Activated T-helper 1 cell treated with Interleukin-2 at 50 U/mL for 16 hours (primary cell): Measurements from ENCODE around the gene TXNL4B.
"Not testable (repeated sequence)": the region's sequence is repeated elsewhere in the genome, so short reads cannot be mapped to it uniquely, and the experiment has no call there.

ENCODE experiments used
- DNase-seq: peaks from one replicate; pipeline ENCODE4 v3.0.0-alpha.2; 2020; ENCODE audit warnings: low read depth

TXNL4B gene

GRCh38 chr16:72072514-72073342, 20.7 kb downstream of the TXNL4B start:
- no peak for DNase-seq

DNA sequence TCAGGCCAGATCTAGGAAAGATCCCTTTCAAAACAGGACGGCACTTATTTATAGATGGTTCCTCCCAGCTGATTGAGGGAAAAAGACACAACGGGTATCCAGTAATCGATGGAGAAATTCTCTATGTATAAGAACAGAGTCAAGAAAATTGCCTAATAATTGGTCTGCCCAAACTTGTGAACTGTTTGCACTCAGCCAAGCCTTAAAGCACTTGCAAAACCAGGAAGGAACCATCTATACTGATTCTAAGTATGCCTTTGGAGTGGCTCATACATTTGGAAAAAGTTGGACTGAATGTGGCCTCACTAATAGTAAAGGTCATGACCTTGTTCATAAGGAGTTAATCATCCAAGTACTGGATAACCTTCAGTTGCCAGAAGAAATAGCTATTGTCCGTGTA, 24.5 kb downstream of the TXNL4B start:
- DNase-seq: no peak

DNA sequence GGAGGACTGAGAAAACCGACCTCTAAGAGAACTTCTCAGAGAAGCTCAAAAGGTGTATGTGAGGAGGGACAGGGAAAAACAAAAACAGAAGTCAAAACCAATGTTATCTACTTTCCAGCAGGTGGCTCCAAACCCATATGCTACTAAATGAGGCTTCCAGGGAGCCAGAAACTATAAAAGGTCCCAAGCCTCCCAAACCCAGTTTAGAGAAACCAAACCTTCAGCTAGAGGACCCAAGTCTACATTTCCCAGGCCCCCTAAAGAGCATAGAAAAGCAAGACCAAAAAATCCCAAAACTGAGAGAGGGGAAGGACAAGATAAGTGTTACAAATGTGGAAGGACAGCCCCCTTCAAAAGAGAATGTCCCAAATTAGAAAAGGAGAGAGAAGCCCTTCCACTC, 26.7 kb downstream of the TXNL4B start:
- DNase-seq: no peak

- DNase-seq: no peak
These were observed 29.0 kb downstream of the TXNL4B start for GRCh38 chr16:72064361-72064894.

DNA sequence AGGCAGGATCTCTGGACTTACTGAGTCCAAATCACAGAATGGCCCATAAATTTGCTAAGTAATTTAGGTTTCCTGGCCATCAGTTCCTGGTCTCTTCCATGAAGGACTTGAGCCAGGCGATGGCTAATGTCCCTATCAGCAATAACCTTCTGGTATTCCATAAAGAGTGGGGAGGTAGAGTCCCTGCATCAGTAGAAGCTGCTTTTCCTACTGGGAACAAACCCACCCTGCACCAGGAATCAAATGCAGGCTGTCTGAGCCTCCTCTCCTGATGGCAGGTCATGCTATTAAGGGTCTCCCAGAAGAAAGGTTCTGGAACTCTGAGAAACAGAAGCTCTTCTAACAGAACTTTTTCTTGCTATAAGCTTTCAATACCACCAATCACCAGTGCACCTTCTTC, 31.9 kb downstream of the TXNL4B start:
- no peak for DNase-seq

GRCh38 chr16:72060405-72060804, 33.0 kb downstream of the TXNL4B start:
- DNase-seq: no peak

DNA sequence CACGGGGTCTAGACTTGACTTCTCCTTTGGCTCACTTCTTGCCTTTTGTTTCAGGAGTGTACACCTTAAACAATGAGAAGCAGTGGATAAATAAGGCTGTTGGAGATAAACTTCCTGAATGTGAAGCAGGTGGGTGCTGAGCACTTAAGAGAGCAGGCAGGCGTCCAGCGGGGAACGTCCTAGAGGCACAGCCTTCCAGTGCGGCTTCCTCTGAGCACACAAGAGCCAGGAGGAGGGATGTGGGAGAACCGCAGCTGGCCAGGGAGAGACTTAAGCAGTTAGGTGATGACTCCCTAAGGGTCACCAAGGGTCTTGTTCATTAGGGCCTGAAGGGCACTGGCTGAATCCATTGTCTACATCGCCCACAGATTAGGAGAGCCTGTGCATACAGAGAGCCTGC, 34.4 kb downstream of the TXNL4B start:
- not testable (repeated sequence) for DNase-seq

- not testable (repeated sequence) for DNase-seq
These were observed 36.1 kb downstream of the TXNL4B start for GRCh38 chr16:72057313-72057712.

GRCh38 chr16:72055911-72056310, 37.5 kb downstream of the TXNL4B start:
- no peak for DNase-seq

- not testable (repeated sequence) for DNase-seq
These were observed 39.1 kb downstream of the TXNL4B start, which contains the start of gene HP for GRCh38 chr16:72054254-72054847. TSS of gene HP (plus strand) at chr16:72054505. CDS start at chr16:72054653, 148 bp downstream.

GRCh38 chr16:72051818-72052217, 41.6 kb downstream of the TXNL4B start:
- no peak for DNase-seq

- DNase-seq: no peak
These were observed 42.5 kb downstream of the TXNL4B start for GRCh38 chr16:72050769-72051464.

DNA sequence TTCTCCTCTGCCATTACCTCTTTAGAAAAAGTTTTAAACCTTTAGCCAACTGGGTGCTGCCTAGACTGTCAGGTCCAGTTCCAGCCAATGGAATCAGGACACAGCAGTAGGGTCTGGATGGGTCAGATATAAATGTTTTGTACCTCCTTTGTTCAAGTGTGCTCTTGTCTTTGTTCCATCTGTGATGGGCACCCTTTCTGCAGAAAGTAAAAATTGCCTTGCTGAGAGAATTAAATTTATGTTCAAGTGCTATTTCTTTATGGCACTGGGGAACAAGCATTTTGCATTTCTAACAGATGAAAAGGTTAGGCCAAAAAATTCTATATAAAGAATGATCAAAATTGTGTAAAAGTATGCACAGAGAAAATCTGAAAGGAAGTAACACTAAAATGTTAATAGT, 44.3 kb downstream of the TXNL4B start:
- DNase-seq: no peak

GRCh38 chr16:72044825-72045359, 48.5 kb downstream of the TXNL4B start:
- no peak for DNase-seq

DNA sequence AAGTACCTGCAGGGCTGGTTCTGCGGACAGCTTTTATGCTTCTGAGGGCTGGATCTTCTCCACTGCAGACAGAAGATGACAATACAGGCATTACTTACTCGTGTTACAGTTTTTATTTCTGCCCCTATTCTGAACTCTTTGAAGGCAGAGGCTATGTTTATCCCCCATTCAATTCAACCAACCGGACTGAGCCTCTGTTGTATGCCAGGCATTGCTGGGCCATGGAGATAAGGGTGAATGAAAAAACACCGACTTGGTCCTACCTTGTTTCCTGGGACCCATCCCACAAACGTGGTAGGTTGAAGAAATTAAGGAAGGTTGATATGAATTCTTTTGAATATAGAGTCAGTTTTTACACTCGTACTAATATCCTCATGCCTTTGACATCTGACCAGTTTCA, 49.1 kb downstream of the TXNL4B start:
- no peak for DNase-seq

DNA sequence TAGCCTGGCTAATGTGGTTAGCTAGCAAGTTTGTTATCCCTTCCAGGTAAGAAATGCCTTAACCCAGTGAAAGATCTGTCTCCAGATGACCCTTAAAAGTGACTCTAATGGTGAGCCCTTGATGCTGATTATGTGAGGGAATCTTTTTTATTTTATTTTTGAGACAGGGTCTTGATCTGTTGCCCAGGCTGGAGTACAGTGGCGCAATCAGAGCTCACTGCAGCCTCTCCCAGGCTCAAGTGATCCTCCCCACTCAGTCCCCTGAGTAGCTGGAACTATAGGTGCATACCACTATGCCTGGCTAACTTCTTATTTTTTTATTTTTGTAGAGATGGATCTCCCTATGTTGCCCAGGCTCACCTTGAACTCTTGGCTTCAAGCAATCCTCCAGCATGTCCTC, 49.9 kb downstream of the TXNL4B start:
- no peak for DNase-seq

DNA sequence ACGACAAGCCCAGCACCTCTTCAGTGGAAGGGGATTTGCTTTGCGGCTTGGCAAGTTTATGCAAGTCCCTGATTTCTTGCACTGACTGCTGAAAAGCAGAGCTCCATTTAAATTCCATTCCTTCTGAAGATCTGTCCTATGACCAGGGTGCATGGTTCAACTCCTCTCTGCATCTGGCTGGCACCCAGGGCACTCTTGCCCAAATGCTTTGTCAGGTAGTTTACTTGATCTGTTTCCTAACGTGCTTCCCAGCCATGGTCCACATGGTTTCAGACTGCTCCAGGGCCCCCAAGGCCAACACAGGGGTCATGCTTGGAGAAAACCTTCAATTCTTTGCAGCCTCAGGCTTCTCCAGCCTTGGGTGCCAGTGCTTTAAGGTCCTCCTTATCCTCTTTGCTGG, 50.4 kb downstream of the TXNL4B start:
- DNase-seq: no peak

DNA sequence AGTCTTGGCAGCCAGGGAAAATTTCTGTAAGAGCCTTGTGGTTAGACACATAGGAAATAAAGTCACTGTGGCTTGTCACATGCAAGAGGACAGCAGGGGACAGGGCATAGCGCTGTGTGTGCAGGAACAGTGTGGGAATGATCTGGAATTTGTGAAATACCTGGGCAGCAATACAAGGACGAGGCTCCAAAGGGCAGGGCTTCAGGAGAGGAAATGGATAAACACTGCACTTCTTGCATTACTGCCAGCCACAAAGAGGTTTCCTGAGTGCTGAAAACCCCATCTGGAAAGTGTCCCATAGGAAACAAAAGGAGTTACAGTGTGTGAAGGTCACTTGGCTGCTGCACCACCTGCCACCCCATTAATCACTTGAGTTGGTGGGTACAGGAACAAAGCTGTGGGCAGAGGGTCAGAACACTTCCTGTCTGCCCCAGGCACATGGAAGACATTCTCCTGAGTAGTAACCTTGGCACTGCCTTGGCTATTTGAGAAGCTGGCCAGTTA, 51.2 kb downstream of the TXNL4B start:
- no peak for DNase-seq

DNA sequence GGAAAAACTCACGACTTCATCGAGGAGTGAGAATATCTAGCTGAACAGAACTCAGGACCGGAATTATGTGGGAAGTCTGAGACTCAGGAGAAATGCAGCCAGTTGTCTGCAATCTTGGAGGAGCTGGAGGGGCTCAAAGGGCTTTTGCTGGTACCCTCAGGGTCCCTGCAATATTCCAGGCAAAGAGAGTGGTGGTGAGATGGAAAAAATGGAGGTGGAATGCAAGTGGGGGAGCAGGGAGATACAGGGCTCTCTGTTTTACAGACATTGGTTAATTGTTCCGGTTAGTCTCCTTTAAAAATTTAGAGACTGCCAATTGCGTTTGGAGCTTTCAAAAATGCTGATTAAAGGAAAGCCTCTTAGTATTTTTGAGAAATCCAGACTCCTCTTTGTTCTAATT, 57.3 kb downstream of the TXNL4B start:
- no peak for DNase-seq
